Tibial nerve (tissue), 4 donors: ENCODE data around the gene UGT3A2. TPM values are rescaled to one million over a fixed set of nuclear protein-coding genes. Genes with fewer than 3 reads are reported as not detected.

Source experiments
- DNase-seq, 2 donors: peaks; one replicate each; pipeline ENCODE4 v3.0.0-alpha.2; 2019; ENCODE audit warnings: low spot score in 2 of 2
- H3K27ac ChIP-seq, 4 donors: fragments of 200-600 bp; sonication (generic) in 3 of 4; one replicate each; pipeline ENCODE4 v1.5.1; 2017 to 2019; ENCODE audit warnings: mild to moderate bottlenecking in 1 of 4
- H3K27me3 ChIP-seq, 2 donors: fragments of 200-600 bp; sonication (generic) in 1 of 2; one replicate each; pipeline versions ENCODE4 v1.5.1 to v1.6.0; 2017 to 2019
- H3K36me3 ChIP-seq, 3 donors: fragments of 200-600 bp; sonication (generic); one replicate each; pipeline ENCODE4 v1.5.1; 2018 to 2019
- H3K4me1 ChIP-seq, 4 donors: fragments of 200-600 bp; sonication (generic) in 3 of 4; one replicate each; pipeline ENCODE4 v1.5.1; 2017 to 2019
- H3K4me3 ChIP-seq, 4 donors: fragments of 200-600 bp; sonication (generic) in 3 of 4; one replicate each; pipeline ENCODE4 v1.5.1; 2017 to 2019; ENCODE audit warnings: mild to moderate bottlenecking in 1 of 4, moderate library complexity in 1 of 4
- H3K9me3 ChIP-seq, 4 donors: fragments of 200-600 bp; sonication (generic) in 3 of 4; one replicate each; pipeline ENCODE4 v1.5.1; 2017 to 2019
- CTCF ChIP-seq, 5 experiments: fragments of 200-600 bp in 3 of 5; fragments of 450-650 bp in 2 of 5; sonication (generic) in 3 of 5; IDR thresholded peaks; one replicate each; pipeline ENCODE4 v1.5.1; 2016 to 2019; ENCODE audit warnings: antibody characterized with exemption in 5 of 5, mild to moderate bottlenecking in 3 of 5, moderate library complexity in 2 of 5
- EP300 ChIP-seq, 2 donors: sonication (generic); formaldehyde crosslinking; IDR thresholded peaks; one replicate each; pipeline ENCODE4 v1.6.1; 2017; ENCODE audit warnings: antibody characterized with exemption in 2 of 2, mild to moderate bottlenecking in 1 of 2
- POLR2A ChIP-seq, 2 donors: fragments of 450-650 bp; IDR thresholded peaks; one replicate each; pipeline ENCODE4 v1.6.1; 2017; ENCODE audit warnings: antibody characterized with exemption in 2 of 2, mild to moderate bottlenecking in 2 of 2, moderate library complexity in 2 of 2
- WGBS, 2 donors: methylation state at CpG; one replicate each; pipeline ENCODE4 v1.1.5; 2018; 5-methylcytosine and 5-hydroxymethylcytosine counted together
- total RNA-seq, 4 donors: library from RNA; depleted of rRNA; stranded (reverse); fragments of >200 nt; gene quantifications; one replicate each; pipeline ENCODE4 v1.1.0, GENCODE V29; 2016

Gene UGT3A2
- total RNA-seq, 4 donors from 2014 or later = not detected

GRCh38 chr5:36055984-36056383, 10.7 kb downstream of the UGT3A2 start:
- Histone ChIP-seq H3K27me3 (no peaks in the 10 kb centered on the region), H3K27ac (no peak overlapping the region), H3K9me3 (no peaks in the 10 kb centered on the region), H3K4me3 (no peak overlapping the region), H3K36me3 (no peaks in the 10 kb centered on the region), H3K4me1 (no peaks in the 10 kb centered on the region)
- DNase-seq = no peak
- TF ChIP-seq CTCF (IDR thresholded peaks at IDR 0.05) (no peak), EP300 (IDR thresholded peaks at IDR 0.05) (no peak), POLR2A (IDR thresholded peaks at IDR 0.05) (no peak)
- 73 to 74% methylated on average over 5 of the region's 5 CpGs for WGBS, 2 donors

DNA sequence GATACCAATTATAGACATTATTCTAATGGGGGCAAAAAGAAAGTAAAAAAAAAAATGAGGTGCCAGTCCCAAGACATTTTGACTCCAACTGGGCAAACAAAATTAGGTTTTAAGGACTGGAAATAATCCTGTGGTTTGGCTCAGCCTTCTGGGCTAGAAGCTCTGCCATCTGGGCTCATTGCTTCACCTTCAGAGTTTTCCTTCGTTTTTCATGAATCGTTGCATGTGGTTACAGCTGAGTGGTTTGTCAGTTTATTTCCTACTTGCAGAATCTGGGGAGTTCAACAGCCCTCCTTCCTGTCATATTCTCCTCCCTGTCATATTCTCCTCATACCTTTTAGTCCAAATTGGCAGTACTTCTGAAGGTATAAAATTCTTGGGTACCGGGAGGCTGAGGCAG, 12.0 kb downstream of the UGT3A2 start:
- Histone ChIP-seq H3K4me3 (no peak overlapping the region), H3K9me3 (no peaks in the 10 kb centered on the region), H3K36me3 (no peaks in the 10 kb centered on the region), H3K27me3 (no peaks in the 10 kb centered on the region), H3K27ac (no peak overlapping the region), H3K4me1 (no peaks in the 10 kb centered on the region)
- WGBS, 2 donors = 77 to 86% methylated on average over 3 of the region's 3 CpGs
- DNase-seq = no peak
- no peak for TF ChIP-seq POLR2A (IDR thresholded peaks at IDR 0.05)
- no peak for TF ChIP-seq CTCF (IDR thresholded peaks at IDR 0.05)
- no peak for TF ChIP-seq EP300 (IDR thresholded peaks at IDR 0.05)

- Histone ChIP-seq H3K27me3 (no peaks in the 10 kb centered on the region), H3K9me3 (no peaks in the 10 kb centered on the region), H3K4me3 (no peak overlapping the region), H3K36me3 (no peaks in the 10 kb centered on the region), H3K27ac (no peak overlapping the region), H3K4me1 (no peaks in the 10 kb centered on the region)
- DNase-seq = no peak
- TF ChIP-seq POLR2A (IDR thresholded peaks at IDR 0.05) (no peak), EP300 (IDR thresholded peaks at IDR 0.05) (no peak), CTCF (IDR thresholded peaks at IDR 0.05) (no peak)
These were observed 14.1 kb downstream of the UGT3A2 start for GRCh38 chr5:36052538-36052937.

DNA sequence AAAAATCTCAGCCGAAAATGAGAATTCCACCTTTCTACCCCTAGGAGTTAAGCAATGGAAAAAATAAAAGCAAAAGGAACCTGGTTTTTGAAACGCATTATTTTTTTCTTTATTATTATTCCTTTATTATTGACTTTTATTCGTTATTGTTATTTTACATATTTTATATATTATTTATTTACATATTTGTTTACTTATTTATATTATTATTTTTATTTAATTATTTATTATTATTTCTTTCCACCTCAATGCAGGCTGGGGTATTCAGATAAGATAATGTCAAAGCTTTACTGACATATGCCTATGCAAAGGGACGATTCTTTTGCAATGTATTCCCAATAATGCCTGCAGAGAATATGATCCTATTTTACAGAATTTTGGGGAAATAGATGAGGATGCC, 16.7 kb downstream of the UGT3A2 start:
- no peaks in the 10 kb centered on the region for H3K27me3 ChIP-seq
- H3K4me1 ChIP-seq = no peaks in the 10 kb centered on the region
- no peak for TF ChIP-seq POLR2A (IDR thresholded peaks at IDR 0.05)
- no peak for TF ChIP-seq EP300 (IDR thresholded peaks at IDR 0.05)
- TF ChIP-seq CTCF (IDR thresholded peaks at IDR 0.05) = no peak
- H3K27ac ChIP-seq = no peak overlapping the region
- no peaks in the 10 kb centered on the region for H3K9me3 ChIP-seq
- WGBS, 2 donors = 69 to 72% methylated on average over 4 of the region's 4 CpGs
- H3K36me3 ChIP-seq = no peaks in the 10 kb centered on the region
- DNase-seq = no peak
- H3K4me3 ChIP-seq = no peak overlapping the region

- H3K4me1 ChIP-seq = no peaks in the 10 kb centered on the region
- H3K36me3 ChIP-seq = no peaks in the 10 kb centered on the region
- H3K27me3 ChIP-seq = no peaks in the 10 kb centered on the region
- TF ChIP-seq EP300 (IDR thresholded peaks at IDR 0.05) (no peak), CTCF (IDR thresholded peaks at IDR 0.05) (no peak), POLR2A (IDR thresholded peaks at IDR 0.05) (no peak)
- WGBS, 2 donors = 71 to 72% methylated on average over 3 of the region's 3 CpGs
- no peak overlapping the region for H3K27ac ChIP-seq
- H3K9me3 ChIP-seq = no peaks in the 10 kb centered on the region
- H3K4me3 ChIP-seq = no peak overlapping the region
- no peak for DNase-seq
These were observed 19.1 kb downstream of the UGT3A2 start for GRCh38 chr5:36047384-36048160.
